ENCODE results near the gene CHID1. TPM values are rescaled to one million over a fixed set of nuclear protein-coding genes. Genes with fewer than 3 reads are reported as not detected.

The CHID1 gene
- total and polyA plus RNA-seq, 9 of the 15 experiments (the other 6 are each of a cell fraction or from before 2014, with no cell fraction given) = 15.1 to 108 (median 39.8) TPM

DNA sequence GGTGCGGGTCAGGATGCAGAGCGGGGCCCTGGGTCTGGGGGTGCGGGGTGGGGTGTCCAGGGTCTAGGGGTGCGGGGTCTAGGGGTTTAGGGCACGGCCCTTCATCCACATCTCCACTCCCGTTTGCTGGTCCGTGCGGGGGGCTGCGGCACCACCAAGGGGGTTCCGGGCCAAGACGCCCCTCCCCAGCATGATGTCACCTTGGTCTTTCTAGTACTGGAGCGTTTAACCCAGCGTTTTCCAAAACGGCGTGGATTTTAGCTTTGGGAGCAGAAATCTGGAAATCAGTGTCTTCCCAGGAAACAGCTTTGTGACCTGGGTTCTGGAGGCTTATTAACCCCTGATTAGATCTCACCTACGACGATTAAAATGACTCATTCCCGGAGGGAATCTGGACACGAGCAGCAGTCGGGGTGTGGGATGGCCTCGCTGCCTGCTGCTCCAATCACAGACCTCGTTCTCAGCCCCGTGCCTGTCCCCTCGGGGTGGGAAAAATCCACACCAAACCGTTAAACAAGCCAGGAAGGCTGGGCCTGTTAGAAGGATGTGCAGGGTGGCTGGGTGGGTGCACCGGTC, 15.8 kb upstream of the CHID1 start (continued):
- TF ChIP-seq CHD1 (IDR thresholded peaks at IDR 0.05; ENCODE audit: low read length) (no peak), DNMT1 (IDR thresholded peaks at IDR 0.05) (no peak), PHF21A (IDR thresholded peaks at IDR 0.05; ENCODE audit: borderline replicate concordance, low read depth) (peak; percentile 44; the same call in 1 of the 2 replicates), GATAD2B (IDR thresholded peaks at IDR 0.05; ENCODE audit: borderline replicate concordance) (no peak), BRCA1 (IDR thresholded peaks at IDR 0.05) (no peak), BRCA1 (CRISPR knock-in tag; IDR thresholded peaks at IDR 0.05) (no peak), MEF2A (IDR thresholded peaks at IDR 0.05; ENCODE audit: control insufficient read depth, low read depth, low read length) (no peak), ZNF696 (CRISPR knock-in tag; conservative IDR thresholded peaks at IDR 0.05) (no peak), ZBTB7A (IDR thresholded peaks at IDR 0.05; ENCODE audit: borderline replicate concordance, control insufficient read depth, low read depth, low read length) (peak; percentile 52; the same call in 1 of the 2 replicates), JUNB (CRISPR knock-in tag; conservative IDR thresholded peaks at IDR 0.05) (no peak), ZEB2 (IDR thresholded peaks at IDR 0.05) (no peak), TOE1 (IDR thresholded peaks at IDR 0.05; ENCODE audit: borderline replicate concordance) (no peak), TOE1 (CRISPR knock-in tag; IDR thresholded peaks at IDR 0.05; ENCODE audit: borderline replicate concordance, low read depth) (no peak), RFX1 (IDR thresholded peaks at IDR 0.05) (no peak), NFE2L1 (tag; IDR thresholded peaks at IDR 0.05; ENCODE audit: borderline replicate concordance, low read depth) (no peak), NBN (IDR thresholded peaks at IDR 0.05; ENCODE audit: low read depth) (no peak), WHSC1 (IDR thresholded peaks at IDR 0.05; ENCODE audit: low read length) (no peak), RCOR1 (IDR thresholded peaks at IDR 0.05; ENCODE audit: borderline replicate concordance in 1 of 2, low read depth in 2 of 2, low read length in 2 of 2) (peak in 1 of 2 experiments; percentile 91; a peak in 2 of 4 replicates), TSC22D4 (tag; IDR thresholded peaks at IDR 0.05) (no peak), CBFA2T3 (IDR thresholded peaks at IDR 0.05) (peak; percentile 25; the same call in 1 of the 2 replicates), GATA2 (CRISPR knock-in tag; IDR thresholded peaks at IDR 0.05) (no peak), ZNF212 (CRISPR knock-in tag; IDR thresholded peaks at IDR 0.05) (no peak), NR1H2 (CRISPR knock-in tag; IDR thresholded peaks at IDR 0.05) (no peak)
- TF ChIP-seq, protein P1, sequence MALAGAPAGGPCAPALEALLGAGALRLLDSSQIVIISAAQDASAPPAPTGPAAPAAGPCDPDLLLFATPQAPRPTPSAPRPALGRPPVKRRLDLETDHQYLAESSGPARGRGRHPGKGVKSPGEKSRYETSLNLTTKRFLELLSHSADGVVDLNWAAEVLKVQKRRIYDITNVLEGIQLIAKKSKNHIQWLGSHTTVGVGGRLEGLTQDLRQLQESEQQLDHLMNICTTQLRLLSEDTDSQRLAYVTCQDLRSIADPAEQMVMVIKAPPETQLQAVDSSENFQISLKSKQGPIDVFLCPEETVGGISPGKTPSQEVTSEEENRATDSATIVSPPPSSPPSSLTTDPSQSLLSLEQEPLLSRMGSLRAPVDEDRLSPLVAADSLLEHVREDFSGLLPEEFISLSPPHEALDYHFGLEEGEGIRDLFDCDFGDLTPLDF (CRISPR knock-in tag; IDR thresholded peaks at IDR 0.05) = no peak
- TF ChIP-seq, protein P2, sequence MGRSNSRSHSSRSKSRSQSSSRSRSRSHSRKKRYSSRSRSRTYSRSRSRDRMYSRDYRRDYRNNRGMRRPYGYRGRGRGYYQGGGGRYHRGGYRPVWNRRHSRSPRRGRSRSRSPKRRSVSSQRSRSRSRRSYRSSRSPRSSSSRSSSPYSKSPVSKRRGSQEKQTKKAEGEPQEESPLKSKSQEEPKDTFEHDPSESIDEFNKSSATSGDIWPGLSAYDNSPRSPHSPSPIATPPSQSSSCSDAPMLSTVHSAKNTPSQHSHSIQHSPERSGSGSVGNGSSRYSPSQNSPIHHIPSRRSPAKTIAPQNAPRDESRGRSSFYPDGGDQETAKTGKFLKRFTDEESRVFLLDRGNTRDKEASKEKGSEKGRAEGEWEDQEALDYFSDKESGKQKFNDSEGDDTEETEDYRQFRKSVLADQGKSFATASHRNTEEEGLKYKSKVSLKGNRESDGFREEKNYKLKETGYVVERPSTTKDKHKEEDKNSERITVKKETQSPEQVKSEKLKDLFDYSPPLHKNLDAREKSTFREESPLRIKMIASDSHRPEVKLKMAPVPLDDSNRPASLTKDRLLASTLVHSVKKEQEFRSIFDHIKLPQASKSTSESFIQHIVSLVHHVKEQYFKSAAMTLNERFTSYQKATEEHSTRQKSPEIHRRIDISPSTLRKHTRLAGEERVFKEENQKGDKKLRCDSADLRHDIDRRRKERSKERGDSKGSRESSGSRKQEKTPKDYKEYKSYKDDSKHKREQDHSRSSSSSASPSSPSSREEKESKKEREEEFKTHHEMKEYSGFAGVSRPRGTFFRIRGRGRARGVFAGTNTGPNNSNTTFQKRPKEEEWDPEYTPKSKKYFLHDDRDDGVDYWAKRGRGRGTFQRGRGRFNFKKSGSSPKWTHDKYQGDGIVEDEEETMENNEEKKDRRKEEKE (IDR thresholded peaks at IDR 0.05; ENCODE audit: borderline replicate concordance in 1 of 2, control insufficient read depth in 1 of 2, low read depth in 2 of 2, low read length in 1 of 2) = no peak
- TF ChIP-seq, protein P3, sequence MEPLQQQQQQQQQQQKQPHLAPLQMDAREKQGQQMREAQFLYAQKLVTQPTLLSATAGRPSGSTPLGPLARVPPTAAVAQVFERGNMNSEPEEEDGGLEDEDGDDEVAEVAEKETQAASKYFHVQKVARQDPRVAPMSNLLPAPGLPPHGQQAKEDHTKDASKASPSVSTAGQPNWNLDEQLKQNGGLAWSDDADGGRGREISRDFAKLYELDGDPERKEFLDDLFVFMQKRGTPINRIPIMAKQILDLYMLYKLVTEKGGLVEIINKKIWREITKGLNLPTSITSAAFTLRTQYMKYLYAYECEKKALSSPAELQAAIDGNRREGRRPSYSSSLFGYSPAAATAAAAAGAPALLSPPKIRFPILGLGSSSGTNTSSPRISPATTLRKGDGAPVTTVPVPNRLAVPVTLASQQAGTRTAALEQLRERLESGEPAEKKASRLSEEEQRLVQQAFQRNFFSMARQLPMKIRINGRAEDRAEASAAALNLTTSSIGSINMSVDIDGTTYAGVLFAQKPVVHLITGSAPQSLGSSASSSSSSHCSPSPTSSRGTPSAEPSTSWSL (CRISPR knock-in tag; IDR thresholded peaks at IDR 0.05; ENCODE audit: borderline replicate concordance) = no peak
